Liver (tissue), 9 donors: ENCODE measurements around the gene HSFX3. TPM values are rescaled to one million over a fixed set of nuclear protein-coding genes. Genes with fewer than 3 reads are reported as not detected.

Experiments
- DNase-seq: peaks from one replicate; pipeline ENCODE4 v3.0.0-alpha.2; 2017; ENCODE audit warnings: low spot score
- H3K27ac ChIP-seq, 2 donors: one replicate each; pipeline ENCODE4 v1.7.0; 2013; ENCODE audit warnings: inconsistent platforms in 2 of 2, low read length in 2 of 2, control low read depth in 1 of 2, low read depth in 1 of 2, mild to moderate bottlenecking in 1 of 2
- H3K27me3 ChIP-seq, 4 donors: one replicate each; pipeline versions ENCODE4 v1.6.1 to v1.7.0; 2013; ENCODE audit warnings: low read length in 3 of 4, inconsistent platforms in 1 of 4, mild to moderate bottlenecking in 1 of 4, moderate library complexity in 1 of 4; ENCODE audit not compliant: control insufficient read depth in 4 of 4, insufficient read depth in 4 of 4
- H3K36me3 ChIP-seq, 4 donors: one replicate each; pipeline versions ENCODE4 v1.6.1 to v1.7.0; 2013; ENCODE audit warnings: low read length in 3 of 4, mild to moderate bottlenecking in 3 of 4, low read depth in 1 of 4, moderate library complexity in 1 of 4; ENCODE audit not compliant: control insufficient read depth in 4 of 4, insufficient read depth in 3 of 4
- H3K4me1 ChIP-seq, 4 donors: one replicate each; pipeline versions ENCODE4 v1.6.1 to v1.7.0; 2013; ENCODE audit warnings: low read length in 3 of 4, mild to moderate bottlenecking in 3 of 4, moderate library complexity in 1 of 4; ENCODE audit not compliant: control insufficient read depth in 4 of 4, insufficient read depth in 4 of 4
- H3K4me3 ChIP-seq, 3 donors: one replicate each; pipeline versions ENCODE4 v1.6.1 to v1.7.0; 2013; ENCODE audit warnings: low read length in 3 of 3, control low read depth in 1 of 3, low read depth in 1 of 3, mild to moderate bottlenecking in 1 of 3
- H3K9ac ChIP-seq, 2 donors: one replicate each; pipeline ENCODE4 v1.7.0; 2013; ENCODE audit warnings: low read length in 2 of 2, mild to moderate bottlenecking in 2 of 2, moderate library complexity in 2 of 2, control low read depth in 1 of 2, low read depth in 1 of 2
- H3K9me3 ChIP-seq, 4 donors: one replicate each; pipeline versions ENCODE4 v1.6.1 to v1.7.0; 2013; ENCODE audit warnings: low read length in 3 of 4; ENCODE audit not compliant: control insufficient read depth in 4 of 4
- ATF3 ChIP-seq: IDR thresholded peaks from 2 replicates; pipeline ENCODE4 v1.6.1; 2016; ENCODE audit warnings: antibody characterized with exemption
- EGR1 ChIP-seq, 2 donors: IDR thresholded peaks; 2 replicates each; pipeline ENCODE4 v1.6.1; 2016 to 2018; ENCODE audit warnings: antibody characterized with exemption in 2 of 2, low read depth in 2 of 2
- FOXA1 ChIP-seq: IDR thresholded peaks from 2 replicates; pipeline ENCODE4 v1.6.1; 2016; ENCODE audit warnings: antibody characterized with exemption
- FOXA2 ChIP-seq: IDR thresholded peaks from 2 replicates; pipeline ENCODE4 v1.6.1; 2016; ENCODE audit warnings: antibody characterized with exemption
- GABPA ChIP-seq, 2 donors: IDR thresholded peaks in 1 of 2; conservative IDR thresholded peaks in 1 of 2; 2 replicates each; pipeline ENCODE4 v1.6.1; 2016; ENCODE audit warnings: antibody characterized with exemption in 2 of 2, mild to moderate bottlenecking in 1 of 2, moderate library complexity in 1 of 2
- HNF4A ChIP-seq, 2 donors: conservative IDR thresholded peaks; 2 replicates each; pipeline ENCODE4 v1.6.1; 2016; ENCODE audit warnings: antibody characterized with exemption in 2 of 2, mild to moderate bottlenecking in 2 of 2
- HNF4G ChIP-seq: IDR thresholded peaks from 2 replicates; pipeline ENCODE4 v1.6.1; 2016; ENCODE audit warnings: antibody characterized with exemption
- JUND ChIP-seq, 2 donors: IDR thresholded peaks; 2 replicates each; pipeline ENCODE4 v1.6.1; 2016; ENCODE audit warnings: antibody characterized with exemption in 2 of 2
- NR2F2 ChIP-seq: IDR thresholded peaks from 2 replicates; pipeline ENCODE4 v1.6.1; 2016; ENCODE audit warnings: antibody characterized with exemption
- RAD21 ChIP-seq, 2 donors: IDR thresholded peaks; 2 replicates each; pipeline ENCODE4 v1.6.1; 2016; ENCODE audit warnings: antibody characterized with exemption in 2 of 2, mild to moderate bottlenecking in 2 of 2
- REST ChIP-seq: IDR thresholded peaks from 2 replicates; pipeline ENCODE4 v1.6.1; 2016; ENCODE audit warnings: antibody characterized with exemption, mild to moderate bottlenecking
- RXRA ChIP-seq, 2 donors: IDR thresholded peaks; 2 replicates each; pipeline ENCODE4 v1.6.1; 2017 to 2018; ENCODE audit warnings: antibody characterized with exemption in 2 of 2, mild to moderate bottlenecking in 1 of 2
- SP1 ChIP-seq: IDR thresholded peaks from 2 replicates; pipeline ENCODE4 v1.6.1; 2018; ENCODE audit warnings: antibody characterized with exemption, mild to moderate bottlenecking
- TAF1 ChIP-seq: conservative IDR thresholded peaks from 2 replicates; pipeline ENCODE4 v1.6.1; 2016; ENCODE audit warnings: antibody characterized with exemption, mild to moderate bottlenecking
- YY1 ChIP-seq: IDR thresholded peaks from 2 replicates; pipeline ENCODE4 v1.6.1; 2016; ENCODE audit warnings: antibody characterized with exemption, mild to moderate bottlenecking
- WGBS: extraction: QIAGEN DNeasy Blood & Tissue Kit; methylation state at CpG from one replicate; pipeline ENCODE4 v1.1.7; 2013; 5-methylcytosine and 5-hydroxymethylcytosine counted together
- polyA plus RNA-seq, 2 donors: library from polyadenylated mRNA; stranded (reverse) in 1 of 2; unstranded in 1 of 2; fragments of 200-250 nt in 1 of 2; fragments of >200 nt in 1 of 2; fragmentation: Nextera tagmentation in 1 of 2; extraction: Ambion mirVana in 1 of 2; gene quantifications; one replicate each; pipeline versions ENCODE4 v1.2.1 to v1.2.3, GENCODE V29; 2013 to 2015
- total RNA-seq, 2 donors: library from RNA; depleted of rRNA; stranded (reverse); fragments of >200 nt; gene quantifications; one replicate each; pipeline ENCODE4 v1.2.3, GENCODE V29; 2014
- TF ChIP-seq, protein P1 (sequence below): IDR thresholded peaks from 2 replicates; pipeline ENCODE4 v1.6.1; 2016; ENCODE audit warnings: antibody characterized with exemption
- TF ChIP-seq, protein P2 (sequence below): fragments of 150-350 bp; IDR thresholded peaks from 2 replicates; pipeline ENCODE4 v1.5.1; 2017; ENCODE audit warnings: improper control_type of control experiment, low read depth, low read length; ENCODE audit not compliant: missing input control
- TF ChIP-seq, protein P3 (sequence below): IDR thresholded peaks from 2 replicates; pipeline ENCODE4 v1.6.1; 2016; ENCODE audit warnings: antibody characterized with exemption
- donor health status: healthy.
- donor health status: healthy.
- donor health status: healthy.
- donor health status: healthy.
- donor health status: healthy.

The HSFX3 gene
- total and polyA plus RNA-seq, 4 donors: not detected

GRCh38 chrX:149522916-149523315 is 26.8 kb downstream of the HSFX3 start:
- no peak overlapping the region for H3K27ac ChIP-seq
- peaks cover 0 to 4% (median 0%) of the 10 kb centered on the region in 4 donors for H3K4me1 ChIP-seq
- no peak for DNase-seq

More at GRCh38 chrX:149522916-149523315, 26.8 kb downstream of the HSFX3 start:
- no peaks in the 10 kb centered on the region for H3K9me3 ChIP-seq
- 63% methylated on average over 2 of the region's 2 CpGs for WGBS
- no peak overlapping the region for H3K4me3 ChIP-seq
- H3K36me3 ChIP-seq: no peaks in the 10 kb centered on the region
- no peak overlapping the region for H3K9ac ChIP-seq
- no peaks in the 10 kb centered on the region for H3K27me3 ChIP-seq
- TF ChIP-seq SP1 (peak; percentile 67), ATF3 (peak; percentile 51), REST (no peak), JUND (IDR thresholded peaks at IDR 0.05) (peak; percentile 77 to 79), NR2F2 (no peak), TAF1 (no peak), EGR1 (IDR thresholded peaks at IDR 0.05; ENCODE audit: low read depth in 2 of 2) (no peak), RXRA (IDR thresholded peaks at IDR 0.05) (peak in 1 of 2 donors; percentile 31), FOXA1 (no peak), YY1 (peak; percentile 53), GABPA (IDR thresholded peaks at IDR 0.05 in 1 of 2, conservative IDR thresholded peaks at IDR 0.05 in 1 of 2) (no peak), HNF4G (peak; percentile 61), HNF4A (conservative IDR thresholded peaks at IDR 0.05) (peak; percentile 77 to 81), RAD21 (IDR thresholded peaks at IDR 0.05) (no peak), FOXA2 (no peak)
- TF ChIP-seq, protein P1, sequence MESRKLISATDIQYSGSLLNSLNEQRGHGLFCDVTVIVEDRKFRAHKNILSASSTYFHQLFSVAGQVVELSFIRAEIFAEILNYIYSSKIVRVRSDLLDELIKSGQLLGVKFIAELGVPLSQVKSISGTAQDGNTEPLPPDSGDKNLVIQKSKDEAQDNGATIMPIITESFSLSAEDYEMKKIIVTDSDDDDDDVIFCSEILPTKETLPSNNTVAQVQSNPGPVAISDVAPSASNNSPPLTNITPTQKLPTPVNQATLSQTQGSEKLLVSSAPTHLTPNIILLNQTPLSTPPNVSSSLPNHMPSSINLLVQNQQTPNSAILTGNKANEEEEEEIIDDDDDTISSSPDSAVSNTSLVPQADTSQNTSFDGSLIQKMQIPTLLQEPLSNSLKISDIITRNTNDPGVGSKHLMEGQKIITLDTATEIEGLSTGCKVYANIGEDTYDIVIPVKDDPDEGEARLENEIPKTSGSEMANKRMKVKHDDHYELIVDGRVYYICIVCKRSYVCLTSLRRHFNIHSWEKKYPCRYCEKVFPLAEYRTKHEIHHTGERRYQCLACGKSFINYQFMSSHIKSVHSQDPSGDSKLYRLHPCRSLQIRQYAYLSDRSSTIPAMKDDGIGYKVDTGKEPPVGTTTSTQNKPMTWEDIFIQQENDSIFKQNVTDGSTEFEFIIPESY: no peak
- TF ChIP-seq, protein P2, sequence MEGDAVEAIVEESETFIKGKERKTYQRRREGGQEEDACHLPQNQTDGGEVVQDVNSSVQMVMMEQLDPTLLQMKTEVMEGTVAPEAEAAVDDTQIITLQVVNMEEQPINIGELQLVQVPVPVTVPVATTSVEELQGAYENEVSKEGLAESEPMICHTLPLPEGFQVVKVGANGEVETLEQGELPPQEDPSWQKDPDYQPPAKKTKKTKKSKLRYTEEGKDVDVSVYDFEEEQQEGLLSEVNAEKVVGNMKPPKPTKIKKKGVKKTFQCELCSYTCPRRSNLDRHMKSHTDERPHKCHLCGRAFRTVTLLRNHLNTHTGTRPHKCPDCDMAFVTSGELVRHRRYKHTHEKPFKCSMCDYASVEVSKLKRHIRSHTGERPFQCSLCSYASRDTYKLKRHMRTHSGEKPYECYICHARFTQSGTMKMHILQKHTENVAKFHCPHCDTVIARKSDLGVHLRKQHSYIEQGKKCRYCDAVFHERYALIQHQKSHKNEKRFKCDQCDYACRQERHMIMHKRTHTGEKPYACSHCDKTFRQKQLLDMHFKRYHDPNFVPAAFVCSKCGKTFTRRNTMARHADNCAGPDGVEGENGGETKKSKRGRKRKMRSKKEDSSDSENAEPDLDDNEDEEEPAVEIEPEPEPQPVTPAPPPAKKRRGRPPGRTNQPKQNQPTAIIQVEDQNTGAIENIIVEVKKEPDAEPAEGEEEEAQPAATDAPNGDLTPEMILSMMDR: no peak
- TF ChIP-seq, protein P3, sequence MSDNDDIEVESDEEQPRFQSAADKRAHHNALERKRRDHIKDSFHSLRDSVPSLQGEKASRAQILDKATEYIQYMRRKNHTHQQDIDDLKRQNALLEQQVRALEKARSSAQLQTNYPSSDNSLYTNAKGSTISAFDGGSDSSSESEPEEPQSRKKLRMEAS: no peak
